Daoy (cell line): Measurements from ENCODE around the gene PRPSAP1. TPM values are rescaled to one million over a fixed set of nuclear protein-coding genes. Genes with fewer than 3 reads are reported as not detected.
"Not testable (repeated sequence)": the region's sequence is repeated elsewhere in the genome, so short reads cannot be mapped to it uniquely, and the experiment has no call there.

Experiments
- DNase-seq: peaks from one replicate; pipeline ENCODE4 v3.0.0-alpha.2; 2015; ENCODE audit warnings: low read depth
- total RNA-seq: library from RNA; depleted of rRNA; stranded (reverse); fragments of >200 nt; shearing (Covaris generic); gene quantifications from 2 replicates; pipeline ENCODE4 v1.2.3, GENCODE V29; 2014

Gene PRPSAP1
- total RNA-seq, 1 experiment from 2014 or later: 30.3 TPM

- DNase-seq: no peak
These were observed 76.1 kb downstream of the PRPSAP1 start for GRCh38 chr17:76277300-76278267.

- peak; percentile 44 for DNase-seq
These were observed 77.0 kb downstream of the PRPSAP1 start for GRCh38 chr17:76276461-76277299.

GRCh38 chr17:76276069-76276431, 77.7 kb downstream of the PRPSAP1 start:
- no peak for DNase-seq

GRCh38 chr17:76275382-76276068, 78.2 kb downstream of the PRPSAP1 start:
- DNase-seq: no peak

GRCh38 chr17:76274112-76274956, 79.4 kb downstream of the PRPSAP1 start:
- no peak for DNase-seq

- no peak for DNase-seq
These were observed 80.1 kb downstream of the PRPSAP1 start for GRCh38 chr17:76273445-76274111.

GRCh38 chr17:76272541-76273444, 80.9 kb downstream of the PRPSAP1 start:
- no peak for DNase-seq

- no peak for DNase-seq
These were observed 81.8 kb downstream of the PRPSAP1 start for GRCh38 chr17:76271669-76272540.

GRCh38 chr17:76270770-76271668, 82.7 kb downstream of the PRPSAP1 start:
- DNase-seq: no peak

- DNase-seq: no peak
These were observed 83.6 kb downstream of the PRPSAP1 start for GRCh38 chr17:76270127-76270592.

GRCh38 chr17:76268991-76269981, 84.4 kb downstream of the PRPSAP1 start:
- no peak for DNase-seq

GRCh38 chr17:76268015-76268749, 85.5 kb downstream of the PRPSAP1 start:
- DNase-seq: peak; percentile 46

- DNase-seq: not testable (repeated sequence)
These were observed 86.1 kb downstream of the PRPSAP1 start for GRCh38 chr17:76267581-76268001.

- DNase-seq: no peak
These were observed 86.6 kb downstream of the PRPSAP1 start for GRCh38 chr17:76267051-76267576.
